ENCODE measurements around the gene FBXW2. TPM values are rescaled to one million over a fixed set of nuclear protein-coding genes. Genes with fewer than 3 reads are reported as not detected.

The FBXW2 gene
- polyA plus RNA-seq, 1 of the 3 experiments (the other 2 are of a cell fraction), result 40.1 TPM

Other genes starting within 250 kb of the FBXW2 start
- gene CDK5RAP2, start 213.2 kb downstream of the FBXW2 start, polyA plus RNA-seq (2012; rRNA removed), result 15.2 and 20.7 TPM in 2 replicates
- 1.8 and 2.2 TPM in 2 replicates for gene MEGF9, start 78.9 kb downstream of the FBXW2 start, polyA plus RNA-seq (2012; rRNA removed)
- gene PSMD5, start 49.5 kb upstream of the FBXW2 start, polyA plus RNA-seq (2012; rRNA removed), result 13.7 and 18.2 TPM in 2 replicates
- gene PHF19, start 83.8 kb upstream of the FBXW2 start, polyA plus RNA-seq (2012; rRNA removed), result 24.5 and 33.4 TPM in 2 replicates
- 1.2 and 1.5 TPM in 2 replicates for gene TRAF1, start 133.4 kb upstream of the FBXW2 start, polyA plus RNA-seq (2012; rRNA removed)